Measurements from ENCODE around the gene CACNG5.

CACNG5 gene

GRCh38 chr17:66923886-66924285 lies 89.0 kb downstream of the CACNG5 start:
- TF ChIP-seq FOXP2 (optimal IDR thresholded peaks at IDR 0.05; ENCODE audit: borderline replicate concordance, extremely low read depth, extremely low read length, insufficient read depth): no peak
- TF ChIP-seq POLR2AphosphoS5 (IDR thresholded peaks at IDR 0.05; ENCODE audit: low read depth, low read length): no peak

GRCh38 chr17:66925811-66926500 lies 91.0 kb downstream of the CACNG5 start:
- TF ChIP-seq SIN3A (IDR thresholded peaks at IDR 0.05; ENCODE audit: borderline replicate concordance, insufficient read depth, low read length) (no peak), TAF1 (IDR thresholded peaks at IDR 0.05; ENCODE audit: borderline replicate concordance, insufficient read depth, low read length) (no peak), FOXP2 (optimal IDR thresholded peaks at IDR 0.05; ENCODE audit: borderline replicate concordance, extremely low read depth, extremely low read length, insufficient read depth) (no peak), REST (IDR thresholded peaks at IDR 0.05; ENCODE audit: insufficient read depth in 1 of 2, low read depth in 2 of 2, low read length in 2 of 2) (no peak), POLR2AphosphoS5 (IDR thresholded peaks at IDR 0.05; ENCODE audit: low read depth, low read length) (no peak)

- no peak for TF ChIP-seq SIN3A (IDR thresholded peaks at IDR 0.05; ENCODE audit: borderline replicate concordance, insufficient read depth, low read length)
- no peak for TF ChIP-seq TAF1 (IDR thresholded peaks at IDR 0.05; ENCODE audit: borderline replicate concordance, insufficient read depth, low read length)
- no peak for TF ChIP-seq POLR2AphosphoS5 (IDR thresholded peaks at IDR 0.05; ENCODE audit: low read depth, low read length)
- no peak for TF ChIP-seq REST (IDR thresholded peaks at IDR 0.05; ENCODE audit: insufficient read depth in 1 of 2, low read depth in 2 of 2, low read length in 2 of 2)
- no peak for TF ChIP-seq FOXP2 (optimal IDR thresholded peaks at IDR 0.05; ENCODE audit: borderline replicate concordance, extremely low read depth, extremely low read length, insufficient read depth)
Observed at GRCh38 chr17:66928949-66929348, 94.0 kb downstream of the CACNG5 start.

GRCh38 chr17:66929591-66929990 lies 94.7 kb downstream of the CACNG5 start:
- TF ChIP-seq REST (IDR thresholded peaks at IDR 0.05; ENCODE audit: insufficient read depth in 1 of 2, low read depth in 2 of 2, low read length in 2 of 2) (no peak), SIN3A (IDR thresholded peaks at IDR 0.05; ENCODE audit: borderline replicate concordance, insufficient read depth, low read length) (no peak)

- no peak for TF ChIP-seq TAF1 (IDR thresholded peaks at IDR 0.05; ENCODE audit: borderline replicate concordance, insufficient read depth, low read length)
- no peak for TF ChIP-seq FOXP2 (optimal IDR thresholded peaks at IDR 0.05; ENCODE audit: borderline replicate concordance, extremely low read depth, extremely low read length, insufficient read depth)
- TF ChIP-seq REST (IDR thresholded peaks at IDR 0.05; ENCODE audit: insufficient read depth in 1 of 2, low read depth in 2 of 2, low read length in 2 of 2): no peak
- TF ChIP-seq SIN3A (IDR thresholded peaks at IDR 0.05; ENCODE audit: borderline replicate concordance, insufficient read depth, low read length): no peak
- TF ChIP-seq POLR2AphosphoS5 (IDR thresholded peaks at IDR 0.05; ENCODE audit: low read depth, low read length): no peak
Observed at GRCh38 chr17:66930933-66931332, 96.0 kb downstream of the CACNG5 start.
